Type B pancreatic cell (in vitro differentiated cells): ENCODE results near the gene RERE. TPM values are rescaled to one million over a fixed set of nuclear protein-coding genes. Genes with fewer than 3 reads are reported as not detected.

Experiments
- DNase-seq: peaks from one replicate; pipeline ENCODE4 v3.0.0; 2021; ENCODE audit warnings: mixed read lengths; ENCODE audit not compliant: unreplicated experiment; ENCODE audit errors: extremely low spot score
- H3K27ac Mint-ChIP-seq: 2 replicates; pipeline ENCODE4 v1.8.0; 2021; ENCODE audit warnings: mild to moderate bottlenecking, mixed read lengths
- H3K27me3 Mint-ChIP-seq: 2 replicates; pipeline ENCODE4 v1.8.0; 2021; ENCODE audit warnings: mixed read lengths
- H3K36me3 Mint-ChIP-seq: 2 replicates; pipeline ENCODE4 v1.8.0; 2021; ENCODE audit warnings: mixed read lengths
- H3K4me1 Mint-ChIP-seq: one replicate; pipeline ENCODE4 v1.8.0; 2021; ENCODE audit warnings: mixed read lengths; ENCODE audit not compliant: unreplicated experiment
- H3K4me3 Mint-ChIP-seq: 2 replicates; pipeline ENCODE4 v1.8.0; 2021; ENCODE audit warnings: mild to moderate bottlenecking, mixed read lengths
- H3K9me3 Mint-ChIP-seq: 2 replicates; pipeline ENCODE4 v1.8.0; 2021; ENCODE audit warnings: mixed read lengths
- CTCF ChIP-seq: fragments of 200-600 bp; sonication (generic); conservative IDR thresholded peaks from 2 replicates; pipeline ENCODE4 v1.5.0; 2021; ENCODE audit warnings: antibody characterized with exemption, mild to moderate bottlenecking
- total RNA-seq: library from RNA; stranded (reverse); gene quantifications from 2 replicates; pipeline ENCODE4 v1.2.1, GENCODE V29; 2021; ENCODE audit warnings: low replicate concordance

RERE gene
- total RNA-seq, 1 donor from 2014 or later, result 141 TPM

- DNase-seq, result no peak
- Mint-ChIP-seq H3K27me3 (no peaks in the 10 kb centered on the region), H3K4me3 (no peak overlapping the region), H3K36me3 (peaks cover 9% of the 10 kb centered on the region), H3K9me3 (no peaks in the 10 kb centered on the region), H3K4me1 (peaks cover 40% of the 10 kb centered on the region), H3K27ac (peak overlapping the region; percentile 50)
- TF ChIP-seq CTCF, result no peak
These were observed 299.6 kb downstream of the RERE start for GRCh38 chr1:8517661-8518489.

GRCh38 chr1:8516793-8517556 lies 300.5 kb downstream of the RERE start:
- H3K27ac Mint-ChIP-seq, result peak overlapping the region; percentile 45
- H3K9me3 Mint-ChIP-seq, result no peaks in the 10 kb centered on the region
- H3K4me1 Mint-ChIP-seq, result peaks cover 36% of the 10 kb centered on the region
- peaks cover 8% of the 10 kb centered on the region for H3K36me3 Mint-ChIP-seq
- TF ChIP-seq CTCF, result no peak
- DNase-seq, result no peak
- H3K4me3 Mint-ChIP-seq, result no peak overlapping the region
- H3K27me3 Mint-ChIP-seq, result no peaks in the 10 kb centered on the region

- no peaks in the 10 kb centered on the region for H3K9me3 Mint-ChIP-seq
- H3K4me1 Mint-ChIP-seq, result peaks cover 41% of the 10 kb centered on the region
- no peak overlapping the region for H3K4me3 Mint-ChIP-seq
- no peak for DNase-seq
- H3K27me3 Mint-ChIP-seq, result no peaks in the 10 kb centered on the region
- no peak for TF ChIP-seq CTCF
- H3K36me3 Mint-ChIP-seq, result peaks cover 8% of the 10 kb centered on the region
- H3K27ac Mint-ChIP-seq, result no peak overlapping the region
These were observed 301.1 kb downstream of the RERE start for GRCh38 chr1:8516278-8516777.

GRCh38 chr1:8512504-8512903 lies 304.9 kb downstream of the RERE start:
- Mint-ChIP-seq H3K27ac (no peak overlapping the region), H3K27me3 (no peaks in the 10 kb centered on the region)
- no peak for DNase-seq

More at GRCh38 chr1:8512504-8512903, 304.9 kb downstream of the RERE start:
- Mint-ChIP-seq H3K9me3 (no peaks in the 10 kb centered on the region), H3K4me3 (no peak overlapping the region), H3K36me3 (peaks cover 12% of the 10 kb centered on the region), H3K4me1 (peaks cover 28% of the 10 kb centered on the region)
- no peak for TF ChIP-seq CTCF
